Measurements from ENCODE around the gene SPOCK2.

- TF ChIP-seq CTCF (IDR thresholded peaks at IDR 0.05; ENCODE audit: insufficient read depth, low read length, poor library complexity, severe bottlenecking) (no peak), EZH2phosphoT487 (conservative IDR thresholded peaks at IDR 0.05; ENCODE audit: low read length) (no peak)
Observed at GRCh38 chr10:72059843-72060822, 28.2 kb downstream of the SPOCK2 start.
